Measurements from ENCODE around the gene IL36A.

IL36A gene

GRCh38 chr2:113052396-113052917 is 47.2 kb downstream of the IL36A start, which contains the start of gene IL36B:
IL36B (minus strand) TSS chr2:113052867.
- Histone ChIP-seq H3F3A (ENCODE audit: insufficient read depth, low read length) (no peaks in the 10 kb centered on the region), H3K27ac (ENCODE audit: low read depth, low read length, poor library complexity, severe bottlenecking) (no peak within 1 kb of the TSS), H2AFZ (ENCODE audit: low read length) (no peak within 1 kb of the TSS), H3K4me3 (ENCODE audit: low read depth, low read length, poor library complexity, severe bottlenecking) (no peak within 1 kb of the TSS), H3K4me1 (ENCODE audit: insufficient read depth, low read length, severe bottlenecking) (no peaks in the 10 kb centered on the region), H3K9me2 (ENCODE audit: low read depth, low read length) (no peaks in the 10 kb centered on the region), H3K79me2 (ENCODE audit: insufficient read depth, low read length) (no peaks in the 10 kb centered on the region), H3K36me3 (ENCODE audit: insufficient read depth, low read length) (no peaks in the 10 kb centered on the region), H3K9me3 (ENCODE audit: low read length) (no peaks in the 10 kb centered on the region), H3K4me2 (ENCODE audit: low read length) (no peak within 1 kb of the TSS), H4K20me1 (ENCODE audit: insufficient read depth, low read length) (no peaks in the 10 kb centered on the region), H3K27me3 (ENCODE audit: insufficient read depth, low read length) (no peaks in the 10 kb centered on the region), H3K9ac (ENCODE audit: low read length) (no peak within 1 kb of the TSS)
- TF ChIP-seq EZH2 (IDR thresholded peaks at IDR 0.05; ENCODE audit: borderline replicate concordance, low read length) (no peak), CTCF (IDR thresholded peaks at IDR 0.05; ENCODE audit: low read length) (no peak)

- Histone ChIP-seq H3K79me2 (ENCODE audit: insufficient read depth, low read length) (no peaks in the 10 kb centered on the region), H3F3A (ENCODE audit: insufficient read depth, low read length) (no peaks in the 10 kb centered on the region)
- no peak for TF ChIP-seq EZH2 (IDR thresholded peaks at IDR 0.05; ENCODE audit: borderline replicate concordance, low read length)
- no peak for TF ChIP-seq CTCF (IDR thresholded peaks at IDR 0.05; ENCODE audit: low read length)
Measured at GRCh38 chr2:113053666-113054065, 48.4 kb downstream of the IL36A start.

GRCh38 chr2:113054066-113054465 is 48.8 kb downstream of the IL36A start:
- H3K4me1 ChIP-seq (ENCODE audit: insufficient read depth, low read length, severe bottlenecking) = no peaks in the 10 kb centered on the region
- TF ChIP-seq CTCF (IDR thresholded peaks at IDR 0.05; ENCODE audit: low read length) (no peak), EZH2 (IDR thresholded peaks at IDR 0.05; ENCODE audit: borderline replicate concordance, low read length) (no peak)

More at GRCh38 chr2:113053666-113054065, 48.4 kb downstream of the IL36A start:
- H3K9ac ChIP-seq (ENCODE audit: low read length) = no peak overlapping the region
- H3K36me3 ChIP-seq (ENCODE audit: insufficient read depth, low read length) = no peaks in the 10 kb centered on the region
- H3K4me2 ChIP-seq (ENCODE audit: low read length) = no peak overlapping the region
- H3K27ac ChIP-seq (ENCODE audit: low read depth, low read length, poor library complexity, severe bottlenecking) = no peak overlapping the region
- H4K20me1 ChIP-seq (ENCODE audit: insufficient read depth, low read length) = no peaks in the 10 kb centered on the region
- H3K27me3 ChIP-seq (ENCODE audit: insufficient read depth, low read length) = no peaks in the 10 kb centered on the region
- H2AFZ ChIP-seq (ENCODE audit: low read length) = no peak overlapping the region
- no peak overlapping the region for H3K4me3 ChIP-seq (ENCODE audit: low read depth, low read length, poor library complexity, severe bottlenecking)
- no peaks in the 10 kb centered on the region for H3K9me3 ChIP-seq (ENCODE audit: low read length)
- H3K9me2 ChIP-seq (ENCODE audit: low read depth, low read length) = no peaks in the 10 kb centered on the region
- no peaks in the 10 kb centered on the region for H3K4me1 ChIP-seq (ENCODE audit: insufficient read depth, low read length, severe bottlenecking)

More at GRCh38 chr2:113054066-113054465, 48.8 kb downstream of the IL36A start:
- H3F3A ChIP-seq (ENCODE audit: insufficient read depth, low read length) = no peaks in the 10 kb centered on the region
- no peak overlapping the region for H3K4me3 ChIP-seq (ENCODE audit: low read depth, low read length, poor library complexity, severe bottlenecking)
- no peaks in the 10 kb centered on the region for H3K36me3 ChIP-seq (ENCODE audit: insufficient read depth, low read length)
- H3K79me2 ChIP-seq (ENCODE audit: insufficient read depth, low read length) = no peaks in the 10 kb centered on the region
- no peak overlapping the region for H3K27ac ChIP-seq (ENCODE audit: low read depth, low read length, poor library complexity, severe bottlenecking)
- no peaks in the 10 kb centered on the region for H3K27me3 ChIP-seq (ENCODE audit: insufficient read depth, low read length)
- no peaks in the 10 kb centered on the region for H3K9me2 ChIP-seq (ENCODE audit: low read depth, low read length)
- no peak overlapping the region for H2AFZ ChIP-seq (ENCODE audit: low read length)
- H3K9ac ChIP-seq (ENCODE audit: low read length) = no peak overlapping the region
- no peak overlapping the region for H3K4me2 ChIP-seq (ENCODE audit: low read length)
- no peaks in the 10 kb centered on the region for H4K20me1 ChIP-seq (ENCODE audit: insufficient read depth, low read length)
- H3K9me3 ChIP-seq (ENCODE audit: low read length) = no peaks in the 10 kb centered on the region
